ENCODE results near the gene PHACTR3. TPM values are rescaled to one million over a fixed set of nuclear protein-coding genes. Genes with fewer than 3 reads are reported as not detected.

The PHACTR3 gene
- polyA plus RNA-seq, 1 donor (not counting 4 experiments of a cell fraction or from before 2014, with no cell fraction given) = 2.6 TPM

- Histone ChIP-seq H2AFZ (ENCODE audit: control insufficient read depth, low read length) (no peak overlapping the region), H3K27me3 (ENCODE audit: control insufficient read depth, extremely low read depth, insufficient read depth, low read length) (peaks cover 4% of the 10 kb centered on the region), H3K4me2 (ENCODE audit: control insufficient read depth, extremely low read depth, insufficient read depth, low read depth, low read length) (no peak overlapping the region), H3K9me1 (ENCODE audit: control insufficient read depth, extremely low read depth, insufficient read depth, low read length) (no peaks in the 10 kb centered on the region), H3K9me3 (ENCODE audit: control insufficient read depth, low read depth, low read length) (no peaks in the 10 kb centered on the region), H3K79me2 (ENCODE audit: control insufficient read depth, insufficient read depth, low read length) (no peaks in the 10 kb centered on the region), H4K20me1 (ENCODE audit: control insufficient read depth, extremely low read depth, insufficient read depth, low read length) (no peaks in the 10 kb centered on the region), H3K9ac (ENCODE audit: control insufficient read depth, extremely low read depth, insufficient read depth, low read length) (no peak overlapping the region), H3K36me3 (ENCODE audit: control insufficient read depth in 2 of 2, extremely low read depth in 1 of 2, insufficient read depth in 2 of 2, low read length in 2 of 2) (no peaks in the 10 kb centered on the region), H3K4me3 (ENCODE audit: control insufficient read depth in 2 of 3, extremely low read depth in 1 of 3, insufficient read depth in 2 of 3, low read depth in 1 of 3, low read length in 3 of 3) (no peak overlapping the region), H3K27ac (ENCODE audit: control insufficient read depth, insufficient read depth, low read length) (no peak overlapping the region), H3K4me1 (ENCODE audit: control insufficient read depth, extremely low read depth, insufficient read depth, low read length) (no peaks in the 10 kb centered on the region)
- no peak for DNase-seq (ENCODE audit: low read depth, low spot score)
- no peak for FAIRE-seq
- no peak for TF ChIP-seq CTCF (optimal IDR thresholded peaks at IDR 0.05 in 1 of 3, IDR thresholded peaks at IDR 0.05 in 1 of 3, conservative IDR thresholded peaks at IDR 0.05 in 1 of 3; ENCODE audit: extremely low read depth in 1 of 3, insufficient read depth in 2 of 3, low read length in 3 of 3)
- TF ChIP-seq EZH2 (IDR thresholded peaks at IDR 0.05; ENCODE audit: low read length) = no peak
- dilution Hi-C loops (cut with MboI; ENCODE audit: extremely low pct_ligation_motif_present, low sequenced_read_pairs) = no loop called here
Measured at GRCh38 chr20:59792300-59792699, 188.0 kb downstream of the PHACTR3 start.

- FAIRE-seq = no peak
- no peak for DNase-seq (ENCODE audit: low read depth, low spot score)
- Histone ChIP-seq H2AFZ (ENCODE audit: control insufficient read depth, low read length) (no peak overlapping the region), H3K9me3 (ENCODE audit: control insufficient read depth, low read depth, low read length) (no peaks in the 10 kb centered on the region), H3K9ac (ENCODE audit: control insufficient read depth, extremely low read depth, insufficient read depth, low read length) (no peak overlapping the region), H3K4me2 (ENCODE audit: control insufficient read depth, extremely low read depth, insufficient read depth, low read depth, low read length) (no peak overlapping the region), H3K9me1 (ENCODE audit: control insufficient read depth, extremely low read depth, insufficient read depth, low read length) (no peaks in the 10 kb centered on the region), H3K4me3 (ENCODE audit: control insufficient read depth in 2 of 3, extremely low read depth in 1 of 3, insufficient read depth in 2 of 3, low read depth in 1 of 3, low read length in 3 of 3) (no peak overlapping the region), H3K79me2 (ENCODE audit: control insufficient read depth, insufficient read depth, low read length) (no peaks in the 10 kb centered on the region), H4K20me1 (ENCODE audit: control insufficient read depth, extremely low read depth, insufficient read depth, low read length) (no peaks in the 10 kb centered on the region), H3K4me1 (ENCODE audit: control insufficient read depth, extremely low read depth, insufficient read depth, low read length) (no peaks in the 10 kb centered on the region), H3K36me3 (ENCODE audit: control insufficient read depth in 2 of 2, extremely low read depth in 1 of 2, insufficient read depth in 2 of 2, low read length in 2 of 2) (no peaks in the 10 kb centered on the region), H3K27me3 (ENCODE audit: control insufficient read depth, extremely low read depth, insufficient read depth, low read length) (peaks cover 4% of the 10 kb centered on the region), H3K27ac (ENCODE audit: control insufficient read depth, insufficient read depth, low read length) (no peak overlapping the region)
- TF ChIP-seq EZH2 (IDR thresholded peaks at IDR 0.05; ENCODE audit: low read length) (no peak), CTCF (optimal IDR thresholded peaks at IDR 0.05 in 1 of 3, IDR thresholded peaks at IDR 0.05 in 1 of 3, conservative IDR thresholded peaks at IDR 0.05 in 1 of 3; ENCODE audit: extremely low read depth in 1 of 3, insufficient read depth in 2 of 3, low read length in 3 of 3) (no peak)
- dilution Hi-C loops (cut with MboI; ENCODE audit: extremely low pct_ligation_motif_present, low sequenced_read_pairs) = no loop called here
Measured at GRCh38 chr20:59794555-59794954, 190.2 kb downstream of the PHACTR3 start.
